Fibroblast of lung (primary cell): Measurements from ENCODE around the gene DRAXIN. TPM values are rescaled to one million over a fixed set of nuclear protein-coding genes. Genes with fewer than 3 reads are reported as not detected.

Source experiments
- DNase-seq, 2 donors: peaks; one replicate each; pipeline versions ENCODE4 v3.0.0 to v3.0.0-alpha.2; 2010; ENCODE audit warnings: low read depth in 2 of 2
- H2AFZ ChIP-seq: 2 replicates; pipeline ENCODE4 v1.5.1; 2012; ENCODE audit warnings: low read length, control low read depth, inconsistent platforms
- H3K27ac ChIP-seq: 2 replicates; pipeline ENCODE4 v1.5.1; 2011; ENCODE audit warnings: low read length, control low read depth; ENCODE audit not compliant: insufficient read depth
- H3K27me3 ChIP-seq: 2 replicates; pipeline ENCODE4 v1.5.1; 2011; ENCODE audit warnings: mild to moderate bottlenecking, low read length; ENCODE audit not compliant: control insufficient read depth, insufficient read depth
- H3K36me3 ChIP-seq: 2 replicates; pipeline ENCODE4 v1.5.1; 2011; ENCODE audit warnings: low read length; ENCODE audit not compliant: control insufficient read depth, insufficient read depth
- H3K4me1 ChIP-seq: 2 replicates; pipeline ENCODE4 v1.5.1; 2011; ENCODE audit warnings: low read length; ENCODE audit not compliant: control insufficient read depth, insufficient read depth; ENCODE audit errors: extremely low read depth
- H3K4me2 ChIP-seq: 2 replicates; pipeline ENCODE4 v1.5.1; 2011; ENCODE audit warnings: low read length, control low read depth; ENCODE audit not compliant: insufficient read depth; ENCODE audit errors: extremely low read depth
- H3K4me3 ChIP-seq, 4 experiments: fragments of 200-600 bp in 1 of 4; sonication (generic) in 1 of 4; replicated peaks in 1 of 4; 2 replicates each; pipeline ENCODE4 v1.5.1; 2011 to 2016; ENCODE audit warnings: low read length in 4 of 4, low read depth in 3 of 4, mild to moderate bottlenecking in 3 of 4, control low read depth in 2 of 4, inconsistent platforms in 1 of 4, mixed read lengths in 1 of 4; ENCODE audit not compliant: insufficient read depth in 1 of 4; ENCODE audit errors: control extremely low read depth in 1 of 4
- H3K79me2 ChIP-seq: 2 replicates; pipeline ENCODE4 v1.5.1; 2012; ENCODE audit warnings: mild to moderate bottlenecking, low read length, inconsistent platforms; ENCODE audit not compliant: control insufficient read depth, insufficient read depth
- H3K9ac ChIP-seq: 2 replicates; pipeline ENCODE4 v1.5.1; 2011; ENCODE audit warnings: mild to moderate bottlenecking, low read length, control low read depth; ENCODE audit not compliant: insufficient read depth
- H3K9me3 ChIP-seq: 2 replicates; pipeline ENCODE4 v1.5.1; 2012; ENCODE audit warnings: low read depth, low read length; ENCODE audit not compliant: control insufficient read depth, insufficient read depth
- H4K20me1 ChIP-seq: 2 replicates; pipeline ENCODE4 v1.5.1; 2011; ENCODE audit warnings: low read length; ENCODE audit not compliant: control insufficient read depth, insufficient read depth; ENCODE audit errors: extremely low read depth
- EZH2 ChIP-seq: IDR thresholded peaks from 2 replicates; pipeline ENCODE4 v1.5.1; 2012; ENCODE audit warnings: low read length, control low read depth, mild to moderate bottlenecking; ENCODE audit errors: missing control alignments
- polyA plus RNA-seq, 2 donors: library from polyadenylated mRNA; depleted of rRNA in 1 of 2; stranded (reverse) in 1 of 2; unstranded in 1 of 2; fragments of >200 nt; gene quantifications; 2 replicates each; pipeline ENCODE4 v1.2.1, GENCODE V29; 2011 to 2012; ENCODE audit warnings: missing spikeins in 1 of 2
- total RNA-seq: library from RNA; depleted of rRNA; stranded (reverse); fragments of >200 nt; gene quantifications from 2 replicates; pipeline ENCODE4 v1.2.1, GENCODE V29; 2014
- TF ChIP-seq, protein P1 (sequence below), 2 donors: IDR thresholded peaks in 1 of 2; conservative IDR thresholded peaks in 1 of 2; 1 replicate in 1 of 2; 2 replicates in 1 of 2; pipeline ENCODE4 v1.5.1; 2011 to 2012; ENCODE audit warnings: low read length in 2 of 2, control low read depth in 1 of 2, inconsistent platforms in 1 of 2, low read depth in 1 of 2, mild to moderate bottlenecking in 1 of 2

Gene DRAXIN
- total and polyA plus RNA-seq, 2 donors (not counting 1 experiment from before 2014, with no cell fraction given): 0.03 to 0.50 TPM

DNA sequence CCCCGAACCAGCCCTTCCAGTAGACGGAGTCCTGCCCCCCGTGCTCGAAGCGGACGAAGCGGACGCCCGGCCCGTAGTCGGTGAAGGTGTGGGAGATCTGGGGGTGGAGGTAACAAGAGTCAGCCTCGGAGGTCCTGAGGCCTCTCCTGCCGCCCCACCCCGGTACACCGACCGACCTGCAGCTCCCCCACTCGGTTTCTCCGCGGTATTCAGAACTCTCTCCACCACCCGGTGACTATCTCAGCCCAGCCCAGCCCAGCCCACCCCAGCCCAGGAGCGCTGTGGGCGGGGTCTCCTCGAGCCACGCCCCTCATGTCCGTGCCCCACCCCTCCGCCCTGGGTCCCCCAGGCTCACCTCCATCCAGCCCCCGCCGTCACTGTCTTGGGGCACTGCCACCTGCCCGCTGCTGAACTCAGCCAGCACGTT, 42.8 kb upstream of the DRAXIN start:
- H2AFZ ChIP-seq: no peak overlapping the region

DNA sequence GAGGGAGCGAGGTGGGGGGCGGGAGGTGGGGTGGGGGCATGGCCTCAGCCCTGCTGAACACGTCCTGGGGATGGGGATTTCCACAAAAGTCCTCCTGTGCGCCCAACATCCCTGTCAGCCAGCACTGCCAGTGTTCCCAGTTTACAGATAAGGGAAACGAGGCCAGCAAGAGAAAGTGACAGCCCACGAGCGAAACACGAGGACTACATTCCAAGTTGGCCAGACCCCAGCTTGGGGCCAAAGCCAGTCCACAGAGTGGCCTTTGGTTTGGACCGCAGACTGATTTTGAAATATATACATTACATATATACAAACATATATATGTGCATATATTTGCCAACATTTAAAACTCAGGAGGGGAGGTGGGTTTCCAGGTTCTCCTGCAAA, 42.3 kb upstream of the DRAXIN start:
- H3K4me1 ChIP-seq: no peaks in the 10 kb centered on the region
- no peaks in the 10 kb centered on the region for H3K36me3 ChIP-seq
- H3K27me3 ChIP-seq: peaks cover 5% of the 10 kb centered on the region
- no peak overlapping the region for H2AFZ ChIP-seq
- H4K20me1 ChIP-seq: no peaks in the 10 kb centered on the region
- no peak for TF ChIP-seq EZH2
- TF ChIP-seq, protein P1, sequence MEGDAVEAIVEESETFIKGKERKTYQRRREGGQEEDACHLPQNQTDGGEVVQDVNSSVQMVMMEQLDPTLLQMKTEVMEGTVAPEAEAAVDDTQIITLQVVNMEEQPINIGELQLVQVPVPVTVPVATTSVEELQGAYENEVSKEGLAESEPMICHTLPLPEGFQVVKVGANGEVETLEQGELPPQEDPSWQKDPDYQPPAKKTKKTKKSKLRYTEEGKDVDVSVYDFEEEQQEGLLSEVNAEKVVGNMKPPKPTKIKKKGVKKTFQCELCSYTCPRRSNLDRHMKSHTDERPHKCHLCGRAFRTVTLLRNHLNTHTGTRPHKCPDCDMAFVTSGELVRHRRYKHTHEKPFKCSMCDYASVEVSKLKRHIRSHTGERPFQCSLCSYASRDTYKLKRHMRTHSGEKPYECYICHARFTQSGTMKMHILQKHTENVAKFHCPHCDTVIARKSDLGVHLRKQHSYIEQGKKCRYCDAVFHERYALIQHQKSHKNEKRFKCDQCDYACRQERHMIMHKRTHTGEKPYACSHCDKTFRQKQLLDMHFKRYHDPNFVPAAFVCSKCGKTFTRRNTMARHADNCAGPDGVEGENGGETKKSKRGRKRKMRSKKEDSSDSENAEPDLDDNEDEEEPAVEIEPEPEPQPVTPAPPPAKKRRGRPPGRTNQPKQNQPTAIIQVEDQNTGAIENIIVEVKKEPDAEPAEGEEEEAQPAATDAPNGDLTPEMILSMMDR (conservative IDR thresholded peaks at IDR 0.05 in 1 of 2, IDR thresholded peaks at IDR 0.05 in 1 of 2; ENCODE audit: low read depth in 1 of 2, low read length in 2 of 2): no peak
- no peak overlapping the region for H3K27ac ChIP-seq
- no peak overlapping the region for H3K9ac ChIP-seq
- no peaks in the 10 kb centered on the region for H3K79me2 ChIP-seq
- no peaks in the 10 kb centered on the region for H3K9me3 ChIP-seq
- DNase-seq: no peak
- H3K4me2 ChIP-seq: no peak overlapping the region
- H3K4me3 ChIP-seq: no peak overlapping the region

More for the DNA sequence above, 42.8 kb upstream of the DRAXIN start:
- H3K36me3 ChIP-seq: no peaks in the 10 kb centered on the region
- H3K4me2 ChIP-seq: no peak overlapping the region
- H3K9me3 ChIP-seq: no peaks in the 10 kb centered on the region
- H4K20me1 ChIP-seq: no peaks in the 10 kb centered on the region
- DNase-seq: no peak
- H3K4me3 ChIP-seq: no peak overlapping the region
- H3K27ac ChIP-seq: no peak overlapping the region
- H3K27me3 ChIP-seq: peaks cover 5% of the 10 kb centered on the region
- no peak overlapping the region for H3K9ac ChIP-seq
- H3K79me2 ChIP-seq: no peaks in the 10 kb centered on the region
- no peak for TF ChIP-seq EZH2
- TF ChIP-seq, protein P1 (conservative IDR thresholded peaks at IDR 0.05 in 1 of 2, IDR thresholded peaks at IDR 0.05 in 1 of 2; ENCODE audit: low read depth in 1 of 2, low read length in 2 of 2): no peak
- H3K4me1 ChIP-seq: no peaks in the 10 kb centered on the region

DNA sequence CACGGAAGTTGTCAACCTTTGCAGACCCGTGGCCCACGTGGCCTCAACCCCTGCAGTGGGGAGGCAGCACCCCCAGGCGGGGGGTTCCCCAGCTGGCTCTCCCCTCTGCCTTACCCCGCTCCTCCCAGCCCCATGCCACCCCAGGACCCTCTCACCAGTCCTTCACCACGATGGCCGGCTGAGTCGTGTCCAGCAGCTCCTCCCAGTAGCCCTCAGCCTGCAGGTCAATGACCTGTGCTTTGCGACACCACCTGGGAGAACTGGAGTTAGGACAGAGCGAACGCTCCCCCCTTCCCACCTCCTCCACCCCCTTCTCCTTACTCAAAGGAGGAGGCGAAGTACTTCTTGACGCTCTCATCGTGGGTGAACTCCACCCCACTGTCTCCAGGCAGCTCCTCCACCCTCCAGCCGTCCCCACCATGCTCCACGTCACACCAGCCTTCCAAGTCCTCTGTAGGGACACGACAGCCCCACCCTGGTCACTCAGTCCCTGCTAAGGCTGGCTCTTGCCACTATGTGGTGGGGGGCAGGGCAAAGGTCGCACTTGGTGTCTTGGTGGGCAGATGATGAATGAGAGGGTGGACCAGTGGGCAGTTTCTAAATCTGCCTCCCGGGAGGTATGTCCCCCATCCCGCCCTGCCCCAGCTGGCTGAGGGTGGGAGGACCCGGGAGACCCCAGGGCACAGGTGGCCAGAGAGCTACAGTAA, 41.7 kb upstream of the DRAXIN start:
- DNase-seq: no peak
- no peaks in the 10 kb centered on the region for H4K20me1 ChIP-seq
- no peaks in the 10 kb centered on the region for H3K79me2 ChIP-seq
- no peak overlapping the region for H3K9ac ChIP-seq
- no peaks in the 10 kb centered on the region for H3K4me1 ChIP-seq
- no peak overlapping the region for H3K4me3 ChIP-seq
- H2AFZ ChIP-seq: no peak overlapping the region
- H3K9me3 ChIP-seq: no peaks in the 10 kb centered on the region
- H3K27me3 ChIP-seq: peaks cover 5% of the 10 kb centered on the region
- H3K4me2 ChIP-seq: no peak overlapping the region
- TF ChIP-seq, protein P1 (conservative IDR thresholded peaks at IDR 0.05 in 1 of 2, IDR thresholded peaks at IDR 0.05 in 1 of 2; ENCODE audit: low read depth in 1 of 2, low read length in 2 of 2): no peak
- no peak for TF ChIP-seq EZH2
- H3K36me3 ChIP-seq: no peaks in the 10 kb centered on the region
- H3K27ac ChIP-seq: no peak overlapping the region
